GM15510 (cell line): ENCODE measurements around the gene HDGFL2.

Source experiments
- POLR2A ChIP-seq: IDR thresholded peaks from 3 replicates; pipeline ENCODE4 v1.6.1; 2011; ENCODE audit warnings: borderline replicate concordance; ENCODE audit not compliant: insufficient read length; ENCODE audit errors: extremely low read depth

The HDGFL2 gene

DNA sequence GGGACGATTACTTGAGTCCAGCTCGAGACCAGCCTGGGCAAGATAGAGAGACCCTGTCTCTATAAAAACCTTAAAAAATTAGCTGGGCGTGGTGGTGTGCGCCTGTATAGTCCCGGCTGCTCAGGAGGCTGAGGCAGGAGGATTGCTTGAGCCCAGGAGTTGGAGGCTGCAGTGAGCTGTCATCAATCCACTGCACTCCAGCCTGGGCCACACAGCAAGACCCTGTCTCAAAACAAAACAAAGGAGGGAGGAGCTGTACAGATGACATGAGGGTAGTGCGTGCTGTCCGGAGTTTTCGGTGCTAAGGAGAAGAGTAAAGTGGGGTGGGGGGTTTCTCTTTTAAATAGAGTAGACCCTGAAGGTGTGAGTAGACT is 22.6 kb downstream of the HDGFL2 start:
- TF ChIP-seq POLR2A, result no peak

DNA sequence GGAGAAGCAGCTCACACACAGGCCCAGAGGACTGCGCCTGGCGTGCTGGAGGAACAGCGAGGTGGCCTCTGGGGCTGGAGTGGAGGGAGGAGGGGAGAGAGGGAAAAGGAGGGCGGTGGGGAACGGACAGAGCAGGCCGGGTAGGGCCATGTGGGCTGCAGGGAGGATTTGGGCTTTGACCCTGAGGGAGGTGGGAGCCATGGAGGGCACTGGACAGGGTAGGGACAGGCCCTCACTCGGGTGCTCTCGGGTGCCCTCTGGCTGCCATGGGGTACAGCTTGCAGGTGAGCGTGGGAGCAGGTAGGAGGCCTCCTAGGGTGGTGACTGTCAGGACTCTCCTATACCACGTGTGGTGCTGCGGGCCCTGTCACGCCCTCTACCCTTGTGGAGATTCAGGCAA is 23.4 kb downstream of the HDGFL2 start:
- TF ChIP-seq POLR2A, result no peak

DNA sequence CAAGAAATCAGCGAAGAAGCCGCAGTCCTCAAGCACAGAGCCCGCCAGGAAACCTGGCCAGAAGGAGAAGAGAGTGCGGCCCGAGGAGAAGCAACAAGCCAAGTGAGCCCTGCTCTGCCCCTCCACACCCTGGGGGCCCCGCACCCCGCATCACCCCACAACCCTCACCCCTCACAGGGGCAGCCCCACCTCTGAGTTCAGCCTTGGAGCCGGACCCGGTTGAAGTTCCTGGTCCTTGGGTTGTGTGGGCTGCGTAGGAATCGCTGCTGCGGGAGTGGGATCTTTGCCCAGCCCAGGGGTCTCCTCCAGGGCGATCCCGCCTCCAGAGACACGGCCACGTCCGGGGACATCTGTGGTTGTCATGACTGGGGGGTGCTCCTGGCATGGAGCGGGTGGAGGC is 24.2 kb downstream of the HDGFL2 start:
- no peak for TF ChIP-seq POLR2A

DNA sequence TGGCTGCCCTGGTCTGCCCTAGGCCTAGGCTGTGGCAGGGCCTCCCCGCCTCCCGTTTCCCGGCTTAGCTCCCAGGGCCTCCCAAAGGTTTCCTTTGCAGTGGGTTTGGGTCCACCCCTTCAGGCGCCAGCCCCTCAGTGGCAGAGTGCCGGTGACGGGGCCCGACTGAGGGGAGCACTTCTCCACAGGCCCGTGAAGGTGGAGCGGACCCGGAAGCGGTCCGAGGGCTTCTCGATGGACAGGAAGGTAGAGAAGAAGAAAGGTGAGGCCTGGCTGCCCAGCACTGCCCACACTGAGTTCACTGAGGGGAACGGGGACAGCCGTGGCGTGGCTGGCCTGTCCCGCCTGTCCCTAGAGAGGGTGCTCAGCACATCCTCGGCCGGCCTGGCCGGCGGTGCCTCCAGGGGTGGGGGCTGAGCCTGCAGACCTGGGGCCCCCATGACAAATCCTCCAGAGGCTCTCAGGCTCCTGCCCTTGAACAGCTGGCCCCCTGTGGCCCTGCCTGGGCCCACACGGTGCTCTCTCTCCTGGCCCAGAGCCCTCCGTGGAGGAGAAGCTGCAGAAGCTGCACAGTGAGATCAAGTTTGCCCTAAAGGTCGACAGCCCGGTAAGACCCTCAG is 25.8 kb downstream of the HDGFL2 start:
- TF ChIP-seq POLR2A, result no peak

DNA sequence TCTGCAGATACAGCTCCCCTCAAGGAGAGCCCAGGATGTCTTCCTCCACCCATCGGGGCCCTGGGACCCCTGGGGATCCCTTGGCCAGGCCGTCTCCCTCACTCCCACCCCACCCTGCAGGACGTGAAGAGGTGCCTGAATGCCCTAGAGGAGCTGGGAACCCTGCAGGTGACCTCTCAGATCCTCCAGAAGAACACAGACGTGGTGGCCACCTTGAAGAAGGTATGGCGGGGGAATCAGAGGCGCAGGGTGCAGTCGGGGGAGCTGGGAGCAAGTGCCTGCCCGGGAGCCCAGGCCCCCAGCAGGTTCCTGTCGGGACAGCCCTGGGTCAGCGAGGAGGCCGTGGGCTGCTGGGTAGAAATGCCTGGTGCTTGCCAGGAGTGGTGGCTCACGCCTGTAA is 26.6 kb downstream of the HDGFL2 start:
- TF ChIP-seq POLR2A, result no peak

DNA sequence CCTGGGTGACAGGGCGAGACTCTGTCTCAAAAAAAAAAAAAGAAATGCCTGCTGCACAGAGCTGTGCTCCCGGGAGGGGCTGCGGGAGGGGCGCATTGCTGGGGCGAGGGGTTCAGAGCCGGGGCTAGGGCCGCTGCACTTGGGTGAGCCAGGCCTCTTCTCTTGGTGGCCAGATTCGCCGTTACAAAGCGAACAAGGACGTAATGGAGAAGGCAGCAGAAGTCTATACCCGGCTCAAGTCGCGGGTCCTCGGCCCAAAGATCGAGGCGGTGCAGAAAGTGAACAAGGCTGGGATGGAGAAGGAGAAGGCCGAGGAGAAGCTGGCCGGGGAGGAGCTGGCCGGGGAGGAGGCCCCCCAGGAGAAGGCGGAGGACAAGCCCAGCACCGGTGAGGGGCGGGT is 27.2 kb downstream of the HDGFL2 start:
- TF ChIP-seq POLR2A, result no peak

DNA sequence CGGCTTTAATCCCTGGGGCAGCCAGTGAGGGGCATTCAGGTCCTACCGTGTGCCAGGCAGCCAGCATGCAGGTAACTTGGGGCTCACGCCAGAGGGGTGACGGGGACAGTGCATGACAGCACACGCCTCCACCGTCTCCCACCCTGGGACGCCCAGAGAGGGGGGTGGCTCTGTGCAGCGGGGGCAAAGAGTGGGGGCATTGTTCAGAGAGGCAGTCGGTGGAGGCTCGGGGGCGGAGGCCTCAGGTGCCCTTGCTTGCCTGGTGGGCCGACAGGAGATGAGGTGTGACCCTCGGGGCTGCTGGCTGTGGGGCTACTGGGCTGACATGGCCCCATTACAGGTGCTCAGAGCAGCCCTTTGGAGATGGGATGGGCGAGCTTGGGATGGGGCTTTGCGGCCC is 27.8 kb downstream of the HDGFL2 start:
- no peak for TF ChIP-seq POLR2A

DNA sequence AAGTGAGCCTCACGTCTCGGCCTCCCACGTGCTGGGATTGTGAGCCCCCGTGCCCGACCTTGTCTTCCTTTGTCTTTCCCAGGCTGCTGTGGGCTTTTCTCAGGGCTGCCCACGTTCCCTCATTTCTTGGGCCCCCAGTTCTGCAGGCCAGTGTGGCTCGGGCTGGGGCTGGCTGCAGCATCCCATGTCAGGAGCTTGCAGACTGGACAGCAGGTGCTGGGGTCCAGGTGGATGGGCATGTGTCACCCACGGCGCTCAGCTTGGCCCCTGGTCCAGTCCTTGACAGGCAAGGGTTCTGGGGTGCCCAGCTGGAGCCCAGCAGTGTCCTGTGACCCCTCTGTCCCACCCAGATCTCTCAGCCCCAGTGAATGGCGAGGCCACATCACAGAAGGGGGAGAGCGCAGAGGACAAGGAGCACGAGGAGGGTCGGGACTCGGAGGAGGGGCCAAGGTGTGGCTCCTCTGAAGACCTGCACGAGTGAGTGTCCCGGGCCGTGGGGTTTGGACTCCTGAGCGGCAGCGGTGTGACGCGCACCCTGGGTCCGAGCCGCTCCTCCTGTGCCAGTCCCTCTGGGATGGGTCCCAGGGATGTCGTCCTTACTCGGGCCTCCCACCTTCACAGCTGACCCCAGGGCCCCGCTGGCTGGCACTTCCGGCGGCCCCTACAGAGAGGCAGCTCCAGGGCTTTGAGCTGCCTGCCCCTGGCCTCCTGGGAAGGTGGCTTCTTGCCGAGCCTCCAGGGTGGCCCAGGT is 28.9 kb downstream of the HDGFL2 start:
- no peak for TF ChIP-seq POLR2A

DNA sequence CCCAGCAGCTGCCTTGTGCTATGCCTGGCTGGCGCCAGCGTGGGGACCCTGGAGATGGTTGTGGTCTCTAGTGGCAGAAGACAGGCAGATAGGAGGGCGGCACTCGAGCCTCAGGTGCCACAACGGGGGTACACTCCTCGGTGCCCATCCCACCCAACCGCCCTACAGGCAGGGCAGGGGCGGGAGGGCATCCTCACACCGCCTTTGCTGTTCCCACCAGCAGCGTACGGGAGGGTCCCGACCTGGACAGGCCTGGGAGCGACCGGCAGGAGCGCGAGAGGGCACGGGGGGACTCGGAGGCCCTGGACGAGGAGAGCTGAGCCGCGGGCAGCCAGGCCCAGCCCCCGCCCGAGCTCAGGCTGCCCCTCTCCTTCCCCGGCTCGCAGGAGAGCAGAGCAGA is 29.6 kb downstream of the HDGFL2 start:
- TF ChIP-seq POLR2A, result no peak

DNA sequence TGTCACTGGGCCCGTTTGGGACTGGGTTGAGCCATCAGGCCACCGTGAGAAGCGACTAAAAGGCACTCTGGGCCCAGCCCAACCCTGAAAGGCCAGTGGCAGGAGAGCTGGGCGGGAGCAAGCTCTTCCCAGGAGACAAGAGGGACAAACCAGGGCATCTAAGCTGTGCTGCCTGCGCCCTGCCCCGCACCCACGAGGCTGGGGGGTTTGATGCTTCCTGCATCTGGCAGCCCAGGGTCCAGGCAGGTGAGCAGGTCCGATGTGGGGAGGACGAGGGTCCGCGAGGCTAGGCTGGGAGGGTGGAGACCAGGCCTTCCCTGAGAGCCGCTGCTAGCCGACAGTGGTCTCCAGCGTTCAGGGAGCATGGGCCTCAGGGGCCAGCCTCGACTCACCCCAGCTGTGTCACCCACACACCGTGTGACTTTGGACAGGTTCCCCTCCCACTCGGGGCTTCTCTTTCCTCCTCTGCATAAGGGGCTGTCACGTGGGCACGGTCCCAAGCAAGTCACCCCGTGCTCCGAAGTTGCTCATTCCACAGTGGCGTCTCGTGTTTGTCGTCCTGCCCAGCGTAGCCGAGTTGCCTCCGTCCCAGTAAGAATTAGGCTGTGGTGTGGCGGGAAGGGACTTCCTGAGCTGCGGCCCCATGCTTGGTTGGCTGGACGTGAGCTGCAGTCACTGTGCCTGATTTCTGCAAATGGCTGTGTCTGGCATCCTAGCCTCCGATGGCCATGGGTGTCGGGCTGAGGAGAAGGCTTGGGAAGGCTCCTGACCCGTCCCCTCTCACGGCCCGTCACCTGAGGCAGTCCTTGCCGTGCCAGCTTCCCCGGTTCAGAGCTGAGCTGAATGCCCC is 30.4 kb downstream of the HDGFL2 start:
- no peak for TF ChIP-seq POLR2A

DNA sequence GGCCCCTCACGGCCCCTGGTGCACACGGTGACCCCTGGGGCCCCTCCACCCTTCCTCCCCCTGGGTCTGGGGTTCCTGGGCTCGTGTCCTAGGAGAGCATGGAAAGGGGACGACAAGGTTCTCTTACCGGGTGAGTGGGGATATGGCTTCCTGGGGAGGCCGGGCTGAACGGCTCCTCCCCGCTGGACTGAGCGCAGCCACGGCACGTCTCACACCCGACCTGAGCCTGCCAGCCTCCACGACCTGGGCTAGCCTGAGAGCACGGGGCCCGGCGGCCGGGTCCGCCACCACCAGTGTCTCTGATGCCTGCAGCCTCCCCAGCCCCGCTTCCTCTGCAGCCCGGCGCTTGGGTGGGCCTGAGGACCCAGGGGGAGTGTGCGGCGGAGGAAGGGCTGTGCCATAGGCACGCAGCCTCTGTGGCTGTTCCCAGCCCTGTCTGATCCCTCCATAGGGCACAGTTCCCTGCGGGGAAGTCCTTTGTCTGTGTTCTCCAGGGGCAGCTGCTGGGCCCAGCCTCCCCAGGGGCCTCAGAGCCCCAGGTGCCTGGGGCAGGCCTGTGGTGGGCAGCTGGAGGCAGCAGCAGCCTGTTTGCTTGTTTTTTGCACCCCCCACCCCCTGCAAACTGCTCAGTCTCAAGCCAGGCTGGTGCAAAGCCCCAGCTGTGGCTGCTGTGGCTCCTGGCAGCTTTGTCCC is 31.2 kb downstream of the HDGFL2 start:
- no peak for TF ChIP-seq POLR2A

DNA sequence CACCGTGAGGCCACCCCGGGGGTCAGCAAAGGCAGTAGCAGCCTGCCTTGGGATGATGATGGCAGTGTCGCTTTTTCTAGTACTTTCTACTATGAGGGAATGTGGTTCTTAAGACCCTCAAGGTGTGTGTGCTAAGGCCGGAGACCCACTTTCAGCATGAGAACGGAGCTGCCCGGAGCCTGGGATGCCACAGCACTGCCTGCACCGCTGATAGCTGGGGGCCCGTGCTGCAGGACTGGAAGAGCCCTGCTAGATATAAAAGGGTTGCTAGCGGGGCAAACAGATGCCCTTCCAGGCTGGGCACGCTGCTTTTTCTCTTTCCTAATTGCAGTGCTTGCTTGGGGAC is 31.7 kb downstream of the HDGFL2 start:
- no peak for TF ChIP-seq POLR2A

DNA sequence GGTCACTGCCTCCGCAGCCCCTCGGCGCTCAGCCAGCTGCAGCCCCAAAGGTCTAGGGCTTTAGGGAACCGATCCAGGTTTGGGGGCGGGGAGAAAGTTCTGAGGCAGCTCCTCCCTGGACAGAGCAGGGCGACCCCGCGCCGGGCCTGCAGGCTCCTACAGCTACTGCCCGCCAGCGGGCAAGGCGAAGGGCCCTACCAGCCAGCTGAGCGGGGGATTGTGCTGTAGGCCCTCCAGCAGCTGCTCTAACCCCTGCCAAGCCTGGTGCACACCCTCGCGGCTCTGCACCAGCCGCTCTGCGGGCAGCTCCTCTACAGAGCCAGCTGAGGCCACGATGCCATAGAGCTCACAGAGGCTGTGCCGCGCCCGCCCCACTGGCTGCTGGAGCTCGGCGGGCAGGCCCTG is 32.2 kb downstream of the HDGFL2 start:
- no peak for TF ChIP-seq POLR2A

DNA sequence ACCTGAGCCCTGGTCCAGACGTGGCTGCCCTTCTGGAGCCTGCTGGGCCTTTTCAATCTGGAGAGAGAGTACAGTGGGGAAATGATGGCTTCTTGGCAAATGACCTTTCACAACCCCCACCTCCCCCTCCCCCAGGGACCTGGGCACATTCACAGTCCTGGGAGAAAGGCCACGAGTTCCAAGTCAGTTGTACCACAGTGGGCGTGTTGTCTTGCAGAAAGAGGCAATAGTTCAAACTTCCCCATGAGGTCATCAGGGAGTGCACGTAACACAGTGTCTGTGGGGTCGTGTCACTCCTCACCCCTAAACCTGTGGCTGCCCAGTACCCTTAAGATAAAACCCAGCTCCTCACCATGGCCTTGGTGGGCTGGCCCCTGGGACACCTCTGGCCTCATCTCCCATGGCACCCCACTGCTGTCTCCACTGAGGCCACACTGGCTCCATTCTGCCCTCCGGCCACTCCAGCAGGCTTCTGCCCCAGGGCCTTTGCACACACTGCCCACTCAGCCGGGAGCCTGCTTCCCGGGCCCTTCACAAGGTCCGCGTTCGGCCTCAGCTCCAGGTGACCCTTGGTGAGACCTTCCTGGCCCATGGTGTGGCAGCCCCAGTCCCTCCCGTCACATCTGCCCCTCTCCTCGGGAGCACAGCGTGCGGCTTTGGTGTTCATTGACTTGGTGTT is 32.9 kb downstream of the HDGFL2 start:
- no peak for TF ChIP-seq POLR2A

DNA sequence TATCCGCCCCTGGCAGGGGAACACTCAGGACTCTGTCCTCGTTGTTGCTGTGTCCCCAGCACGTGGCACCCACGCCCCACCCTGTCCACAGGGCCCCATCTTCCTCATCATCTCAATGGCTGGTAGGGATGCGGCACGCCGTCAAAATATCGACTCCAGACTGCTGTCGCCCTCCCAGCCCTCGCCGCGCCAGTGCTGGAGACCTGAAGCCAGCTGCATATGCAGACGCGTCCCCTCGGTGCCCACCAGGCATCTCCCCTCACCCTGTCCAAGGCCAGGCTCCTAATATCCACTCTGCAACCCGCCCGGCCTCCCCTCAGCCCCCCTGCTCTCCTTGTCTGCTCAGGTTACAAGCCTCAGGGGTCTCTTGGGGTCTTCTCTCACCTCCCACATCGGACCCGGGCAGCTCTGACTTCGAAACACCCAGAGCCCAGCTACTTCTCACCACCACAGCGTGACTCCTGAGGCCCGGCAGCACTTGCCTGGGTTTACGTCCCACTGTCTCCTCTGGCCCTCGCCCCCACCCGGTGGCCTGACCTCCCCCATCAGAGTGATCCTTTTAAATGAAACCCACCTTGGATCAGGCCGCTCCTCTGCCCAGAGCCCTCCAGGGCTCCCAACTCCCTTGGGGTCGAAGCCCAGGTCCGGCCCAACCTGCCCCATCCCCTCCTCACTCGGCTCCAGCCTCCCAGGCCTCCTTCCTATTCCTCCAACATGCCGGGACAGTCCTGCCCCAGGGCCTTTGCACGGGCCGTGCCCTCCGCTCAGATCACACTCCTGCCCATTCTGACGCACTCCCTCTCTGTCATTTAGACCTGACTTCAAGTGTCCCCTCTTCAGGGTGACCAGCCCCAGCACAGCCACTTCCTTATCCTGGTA is 33.7 kb downstream of the HDGFL2 start:
- no peak for TF ChIP-seq POLR2A
